NCI-H748 (cell line): ENCODE data around the gene KRTAP10-12.

Experiments used
- DNase-seq: peaks from one replicate; lab custom pipeline; 2025; ENCODE audit not compliant: unreplicated experiment; lab: John Stamatoyannopoulos, UW

The KRTAP10-12 gene

GRCh38 chr21:44710756-44711326 is 13.9 kb downstream of the KRTAP10-12 start:
- peak; percentile 91 for DNase-seq

DNA sequence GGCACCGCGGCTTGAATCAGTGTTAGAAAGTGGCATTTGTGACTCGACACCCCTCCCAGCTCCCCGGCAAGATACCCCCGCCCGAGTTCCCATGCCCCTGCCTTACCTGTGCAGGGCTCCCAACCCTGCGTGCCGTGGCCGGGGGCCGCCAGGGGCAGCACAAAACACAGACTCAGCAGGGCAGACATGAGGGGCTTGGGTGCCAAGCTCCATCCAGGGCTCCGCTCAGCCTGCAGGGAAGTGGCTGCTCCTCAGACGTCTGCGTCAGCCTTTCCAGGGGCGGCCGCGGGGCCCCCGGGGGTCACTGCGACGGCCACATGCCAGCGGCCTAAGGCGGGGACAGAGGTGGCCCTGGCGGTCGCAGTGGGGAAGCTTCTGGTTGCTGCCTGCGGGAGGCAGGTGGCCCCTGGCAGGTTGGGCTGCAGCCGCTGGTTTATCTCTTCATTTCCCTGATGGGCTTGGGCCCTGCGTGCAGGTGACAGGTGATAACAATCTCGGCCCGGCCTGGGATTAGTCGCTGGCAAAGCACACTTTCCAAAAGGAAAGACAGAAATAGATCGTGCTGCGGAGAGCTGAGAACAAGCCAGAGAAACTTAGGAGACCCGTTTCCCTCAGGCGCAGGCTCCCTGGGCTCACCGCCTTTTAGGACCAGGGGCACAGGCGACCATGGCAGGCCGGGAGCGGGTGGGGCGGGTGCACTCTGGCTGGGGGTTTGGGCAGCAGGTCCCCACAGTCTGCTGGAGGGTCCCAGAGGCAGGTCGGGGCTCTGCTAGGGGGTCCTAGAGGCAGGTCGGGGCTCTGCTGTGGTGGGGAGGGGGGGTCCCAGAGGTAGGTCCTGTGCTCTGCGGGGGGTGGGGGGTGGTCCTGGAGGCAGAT is 14.6 kb downstream of the KRTAP10-12 start, which contains the start of gene TSPEAR:
Gene TSPEAR (minus strand): TSS at position 246 of the 876 bp plus-strand sequence. CDS start 58 bp downstream, at position 188.
- peak; percentile 64 for DNase-seq

DNA sequence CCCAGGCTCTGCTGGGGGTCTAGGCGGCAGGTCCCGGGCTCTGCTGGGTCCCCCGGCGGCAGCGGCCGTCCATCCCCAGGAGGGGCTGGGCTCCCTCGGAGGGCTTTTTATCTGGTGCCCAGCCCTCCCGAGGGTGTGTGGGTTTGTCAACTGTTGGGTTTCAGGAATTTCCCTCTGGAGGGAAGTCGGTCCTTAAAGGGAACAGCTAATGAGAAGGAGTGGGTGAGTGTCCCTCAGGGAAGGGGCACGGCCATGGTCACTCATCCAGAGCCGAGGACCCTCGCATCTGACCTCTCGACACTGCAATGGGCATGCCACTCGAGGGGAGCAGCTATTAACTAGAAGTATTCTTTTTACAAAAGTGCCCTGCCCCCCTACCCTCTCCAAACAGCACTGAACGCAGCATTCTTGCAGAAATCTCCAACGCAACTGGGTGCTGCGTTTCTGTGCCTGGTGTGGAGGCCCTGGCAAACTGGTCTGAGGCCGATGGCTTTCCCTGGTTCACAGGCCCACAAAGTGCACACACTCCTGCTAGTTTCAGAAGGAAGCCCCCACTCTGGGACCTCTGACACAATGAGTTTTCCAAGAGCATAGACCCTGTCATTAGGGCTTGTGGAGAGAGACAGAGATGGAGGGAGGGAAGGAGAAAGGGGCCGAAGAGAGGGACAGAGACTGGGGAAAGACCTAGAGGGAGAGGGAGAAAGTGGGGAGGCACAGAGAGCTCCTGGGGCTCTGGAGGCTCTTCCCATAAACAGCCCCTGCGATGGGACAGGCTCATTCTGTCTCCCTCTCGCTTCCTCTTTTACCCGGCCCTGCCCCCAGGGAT is 15.4 kb downstream of the KRTAP10-12 start:
- no peak for DNase-seq

DNA sequence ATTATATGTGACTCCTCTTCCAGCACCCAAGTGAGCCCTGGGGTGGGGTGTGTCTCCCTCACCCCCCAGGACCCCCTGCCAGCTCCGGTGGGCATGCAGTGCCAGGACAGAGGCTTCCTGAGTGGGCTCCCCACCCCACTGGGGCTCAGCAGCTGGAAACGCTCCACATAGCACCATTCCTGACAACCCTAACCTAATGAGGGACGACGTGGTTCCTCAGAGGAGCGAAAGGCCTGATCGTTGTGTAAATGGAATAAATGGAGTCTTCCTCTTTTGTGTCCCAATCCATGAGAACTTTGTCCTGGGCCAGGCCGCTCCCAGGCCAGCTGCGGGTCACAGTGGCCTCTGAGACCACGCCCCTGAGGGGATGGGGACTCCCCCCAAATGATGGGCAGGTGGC is 16.2 kb downstream of the KRTAP10-12 start:
- DNase-seq: no peak

DNA sequence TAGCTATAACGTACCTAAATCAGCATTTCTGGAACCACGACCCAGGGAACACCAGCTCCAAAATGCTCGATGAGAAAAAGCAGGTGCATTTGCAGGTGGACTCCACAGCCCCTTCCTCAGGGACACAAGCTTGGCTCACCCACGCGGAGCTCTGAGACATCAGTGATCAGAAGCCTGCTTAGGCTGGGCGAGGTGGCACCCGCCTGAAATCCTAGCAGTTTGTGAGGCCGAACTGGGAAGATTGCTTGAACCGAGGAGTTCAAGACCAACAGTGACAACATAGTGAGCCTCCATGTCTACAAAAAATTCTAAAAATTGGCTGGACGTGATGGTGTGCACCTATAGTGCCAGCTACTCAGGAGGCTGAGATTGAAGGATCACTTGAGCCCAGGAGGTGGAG is 16.9 kb downstream of the KRTAP10-12 start:
- DNase-seq: no peak

DNA sequence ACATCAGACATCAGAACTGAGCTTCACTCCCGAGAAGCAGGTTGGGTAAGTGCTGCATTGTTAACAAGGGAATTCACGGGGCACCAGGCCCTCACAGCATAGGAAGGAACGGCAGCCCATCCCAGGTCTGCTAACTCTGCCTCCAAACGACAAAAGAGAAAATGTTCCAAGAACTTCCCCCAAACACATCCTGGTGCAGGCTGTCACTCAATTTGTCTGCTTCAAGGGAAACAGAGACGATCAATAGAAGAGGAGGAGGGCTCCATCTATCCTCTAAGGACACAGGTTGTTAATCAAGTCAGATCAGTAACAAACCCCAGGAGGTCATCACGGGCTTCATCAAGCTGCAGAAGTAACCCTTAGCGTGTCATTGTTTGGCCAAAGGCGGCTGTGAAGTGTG is 17.9 kb downstream of the KRTAP10-12 start:
- DNase-seq: no peak

GRCh38 chr21:44716984-44717383 is 20.0 kb downstream of the KRTAP10-12 start:
- no peak for DNase-seq

- no peak for DNase-seq
These were observed 21.1 kb downstream of the KRTAP10-12 start for GRCh38 chr21:44718093-44718492.

DNA sequence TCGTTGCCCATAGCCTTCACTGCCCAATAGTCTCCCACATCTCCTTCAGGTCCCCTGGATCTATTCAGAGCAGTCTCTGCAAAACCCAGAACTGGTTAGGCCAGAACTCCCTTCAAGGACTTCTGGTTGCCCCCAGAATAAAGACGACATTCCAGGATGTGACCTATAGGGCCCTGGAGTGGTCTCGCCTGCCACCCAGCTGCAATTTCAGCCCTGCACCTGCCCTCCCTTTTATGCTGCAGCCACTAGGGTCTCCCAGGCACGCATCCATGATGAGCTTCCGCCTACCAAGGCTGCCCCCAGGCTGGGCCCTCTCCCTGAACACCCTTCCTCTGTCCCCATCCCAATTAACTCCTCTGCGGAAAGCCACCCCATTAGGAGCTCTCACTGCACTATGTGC is 21.6 kb downstream of the KRTAP10-12 start:
- DNase-seq: no peak

- no peak for DNase-seq
These were observed 23.2 kb downstream of the KRTAP10-12 start for GRCh38 chr21:44720170-44720569.

DNA sequence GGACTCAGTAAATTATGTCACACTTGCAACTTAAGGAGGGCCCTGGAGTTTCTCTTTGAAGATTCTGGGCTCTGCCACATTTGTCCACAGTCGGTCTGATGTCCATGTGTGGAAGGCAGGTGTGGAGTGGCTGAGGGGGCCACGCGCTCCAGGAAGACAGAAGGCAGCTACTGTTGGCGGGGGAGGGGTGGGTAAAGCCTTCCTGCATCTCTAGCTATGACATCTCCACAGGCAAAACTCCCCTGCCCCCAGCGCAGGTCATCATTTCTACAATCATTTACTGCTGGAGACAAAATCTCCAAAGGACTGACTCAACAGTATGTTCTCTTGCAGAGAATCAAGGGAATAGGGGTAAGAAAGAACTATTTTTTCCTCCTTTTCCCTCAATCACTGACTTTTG is 25.8 kb downstream of the KRTAP10-12 start:
- DNase-seq: peak; percentile 42

GRCh38 chr21:44723177-44724131 is 26.5 kb downstream of the KRTAP10-12 start:
- DNase-seq: peak; percentile 86

- no peak for DNase-seq
These were observed 27.2 kb downstream of the KRTAP10-12 start for GRCh38 chr21:44724196-44724595.

GRCh38 chr21:44724926-44725325 is 28.0 kb downstream of the KRTAP10-12 start:
- DNase-seq: no peak

- DNase-seq: peak; percentile 10
These were observed 29.9 kb downstream of the KRTAP10-12 start for GRCh38 chr21:44726826-44727225.

GRCh38 chr21:44727321-44727720 is 30.3 kb downstream of the KRTAP10-12 start:
- DNase-seq: no peak

DNA sequence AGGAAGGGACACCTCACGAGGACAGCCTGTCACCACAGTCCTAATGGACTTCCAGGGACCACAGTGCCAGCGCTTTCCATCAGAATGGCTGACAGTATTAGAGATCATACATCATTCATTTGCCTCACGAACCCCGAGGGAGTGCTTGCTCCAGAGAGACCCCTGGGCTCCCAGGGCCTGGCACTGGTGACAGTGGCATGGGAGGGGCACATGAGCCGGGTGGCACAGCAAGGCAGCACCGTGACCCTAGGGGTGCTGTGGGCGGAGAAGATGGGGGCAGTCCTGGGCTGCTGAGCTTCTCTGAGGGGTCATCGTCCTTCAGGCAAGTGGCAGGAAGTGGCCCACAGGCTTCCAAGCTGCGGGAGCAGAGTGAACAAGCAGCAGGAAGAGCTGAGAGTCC is 30.8 kb downstream of the KRTAP10-12 start:
- no peak for DNase-seq

DNA sequence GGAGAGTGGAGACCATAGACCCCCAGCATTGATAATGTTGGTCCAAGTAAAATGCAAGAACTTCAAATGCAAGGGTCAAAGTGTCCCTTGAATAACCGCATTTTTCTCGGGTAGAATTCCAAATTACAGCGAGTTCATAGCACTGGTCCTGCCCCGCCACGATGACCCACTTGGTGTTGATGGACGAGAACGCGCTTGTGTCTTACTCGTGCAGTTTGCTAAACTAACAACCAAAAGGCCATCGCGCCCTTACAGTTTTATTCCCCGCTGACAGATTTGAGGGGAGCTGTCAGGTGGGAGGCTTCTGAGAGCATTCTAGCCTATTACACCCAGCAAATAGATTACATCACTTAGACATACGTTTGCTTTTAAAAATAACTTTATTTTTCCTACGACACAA is 31.7 kb downstream of the KRTAP10-12 start:
- DNase-seq: no peak

GRCh38 chr21:44729336-44730027 is 32.5 kb downstream of the KRTAP10-12 start:
- DNase-seq: no peak

DNA sequence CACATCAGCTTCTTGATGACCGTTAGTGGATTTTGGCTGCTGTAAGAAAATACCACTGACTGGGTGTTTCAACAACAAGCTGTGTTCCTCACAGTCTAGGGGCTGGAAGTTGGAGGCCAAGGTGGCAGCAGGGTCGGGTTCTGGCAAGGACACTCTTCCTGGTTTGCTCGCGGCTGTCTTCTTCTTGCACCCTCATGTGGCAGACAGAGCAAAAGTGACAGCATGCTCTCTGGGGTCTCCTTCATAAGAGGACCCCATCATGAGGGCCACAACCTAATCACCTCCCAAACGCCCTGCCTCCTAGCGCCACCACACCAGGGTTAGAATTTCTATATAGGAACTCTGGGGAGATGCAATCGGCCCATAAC is 33.0 kb downstream of the KRTAP10-12 start:
- DNase-seq: no peak
